NCI-H82 (cell line): ENCODE data around the gene FNBP1L.

Source experiments
- DNase-seq: peaks from one replicate; lab custom pipeline; 2025; lab: John Stamatoyannopoulos, UW

The FNBP1L gene

DNA sequence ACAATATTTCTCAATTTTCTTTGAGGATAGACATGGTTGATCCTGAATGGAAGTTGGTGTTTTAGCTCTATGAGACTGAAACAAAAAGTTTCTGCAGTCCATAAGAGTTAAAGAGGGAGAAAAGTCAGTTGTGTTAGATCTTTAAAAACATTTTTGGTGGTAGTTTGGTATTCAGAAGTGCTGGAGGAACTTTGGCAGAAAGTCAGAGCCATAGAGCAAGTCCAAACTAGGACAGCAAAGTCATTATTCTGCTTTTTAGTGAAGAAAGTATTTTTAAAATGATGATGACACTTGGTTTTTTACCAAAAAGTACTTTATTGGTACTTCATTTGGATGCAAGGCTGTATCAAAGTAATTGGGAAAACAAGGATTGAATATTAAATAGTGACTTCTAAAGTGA, 41.8 kb downstream of the FNBP1L start:
- DNase-seq = no peak

DNA sequence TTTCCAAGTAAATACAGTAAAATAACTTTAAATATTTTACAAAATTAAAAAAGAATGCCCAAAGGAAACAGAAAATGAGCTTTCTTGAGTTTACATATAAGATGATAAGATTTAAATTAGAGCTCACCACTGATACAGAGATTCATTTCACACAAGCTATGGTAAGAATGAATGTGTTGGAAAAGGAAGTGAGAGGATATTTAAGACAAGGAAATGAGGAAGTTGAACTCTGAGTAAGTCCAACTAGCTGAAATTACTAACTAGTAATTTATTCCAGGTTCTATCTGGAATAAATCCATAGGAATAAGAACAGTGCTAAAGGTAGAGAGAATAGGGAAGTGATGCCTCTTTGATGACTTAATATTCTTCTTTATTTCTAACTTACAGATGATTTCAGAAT, 42.4 kb downstream of the FNBP1L start:
- DNase-seq = no peak

DNA sequence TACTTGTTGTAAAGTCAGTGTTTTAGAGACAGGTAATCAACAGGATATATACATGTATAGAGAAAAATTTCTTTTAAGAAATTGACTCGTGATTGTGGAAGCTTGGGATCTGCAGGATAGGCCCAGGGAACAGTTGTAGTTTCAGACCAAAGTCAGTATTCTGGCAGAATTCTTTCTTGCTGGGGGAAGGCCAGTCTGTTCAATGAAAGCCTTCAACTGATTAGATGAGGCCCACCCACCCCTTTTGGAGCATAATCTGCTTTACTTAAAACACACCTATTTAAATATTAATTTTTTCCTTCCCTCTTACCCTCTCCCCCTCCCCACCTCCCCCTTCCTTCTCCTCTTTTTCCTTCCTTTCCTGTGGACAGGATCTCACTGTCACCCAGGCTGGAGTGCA, 48.0 kb downstream of the FNBP1L start:
- DNase-seq = no peak

DNA sequence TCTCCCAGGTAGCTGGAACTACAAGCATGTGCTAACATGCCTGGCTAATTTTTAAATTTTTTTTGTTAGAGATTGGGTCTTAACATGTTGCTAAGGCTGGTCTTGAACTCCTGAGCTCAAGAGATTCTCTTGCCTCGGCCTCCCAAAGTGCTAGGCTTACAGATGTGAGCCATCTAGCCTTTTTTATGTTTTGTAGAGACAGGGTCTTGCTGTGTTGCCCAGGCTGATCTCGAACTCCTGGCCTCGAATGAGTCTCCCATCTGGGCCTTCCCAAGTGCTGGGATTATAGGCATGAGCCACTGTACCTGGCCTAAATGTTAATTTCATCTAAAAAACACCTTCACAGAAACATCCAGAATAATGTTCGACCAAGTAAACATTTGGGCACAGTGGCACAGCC, 48.6 kb downstream of the FNBP1L start:
- DNase-seq = no peak

DNA sequence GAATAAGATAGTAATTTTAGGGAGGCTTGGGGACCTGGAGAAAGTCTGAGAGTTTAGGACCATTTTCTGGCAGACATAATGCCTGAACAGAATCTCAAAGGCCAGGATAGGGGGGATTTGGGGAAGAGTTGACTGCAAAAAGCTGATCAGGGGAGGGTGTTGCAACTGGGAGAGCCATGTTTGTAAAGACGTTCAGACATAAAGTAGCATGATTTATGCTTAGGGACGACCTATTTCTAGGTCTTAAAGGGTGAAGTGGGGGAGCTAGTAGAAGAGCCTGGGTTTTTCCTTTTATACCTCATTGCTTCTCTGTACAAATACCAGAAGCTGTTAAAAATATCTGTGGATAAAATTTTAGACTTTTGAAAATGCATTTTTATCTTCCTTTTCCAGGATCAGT, 51.2 kb downstream of the FNBP1L start:
- DNase-seq = no peak

DNA sequence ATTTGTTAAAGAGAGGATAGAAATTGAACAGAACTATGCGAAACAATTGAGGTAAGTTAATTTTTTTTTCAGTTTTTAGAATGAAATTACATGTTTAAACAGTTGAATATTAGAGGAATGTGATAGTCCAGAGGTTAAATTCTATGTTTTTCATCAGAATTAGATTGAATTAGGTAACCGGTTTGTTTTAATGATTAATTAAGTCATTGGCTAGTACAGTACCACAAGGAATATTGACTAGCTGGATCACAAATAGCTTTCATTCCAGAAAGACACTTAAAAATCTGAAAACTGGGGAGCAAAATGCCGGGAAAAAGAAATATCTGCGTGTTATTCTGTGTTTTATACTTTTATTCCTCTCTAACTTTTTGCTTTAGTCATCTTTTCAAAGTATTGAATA, 51.6 kb downstream of the FNBP1L start:
- no peak for DNase-seq

DNA sequence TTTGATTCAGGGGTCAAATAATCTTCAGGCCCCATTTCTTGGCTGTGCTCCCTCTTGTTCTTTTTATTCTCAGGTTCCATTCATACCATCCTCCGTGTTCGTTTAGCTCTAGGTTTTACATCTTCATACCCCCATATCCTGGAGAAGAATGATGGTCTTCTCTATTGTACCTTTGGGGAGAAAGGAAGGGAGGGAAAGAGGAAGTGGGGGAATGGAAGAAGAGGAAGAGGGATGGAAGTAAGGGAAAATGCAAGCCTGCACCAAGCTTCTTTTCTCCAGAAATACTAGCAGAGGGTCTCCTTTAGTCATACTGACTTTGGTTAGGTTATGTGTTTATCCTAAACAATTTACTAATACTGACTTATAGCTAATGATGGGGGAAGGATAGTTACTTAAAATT, 52.4 kb downstream of the FNBP1L start:
- DNase-seq = no peak

DNA sequence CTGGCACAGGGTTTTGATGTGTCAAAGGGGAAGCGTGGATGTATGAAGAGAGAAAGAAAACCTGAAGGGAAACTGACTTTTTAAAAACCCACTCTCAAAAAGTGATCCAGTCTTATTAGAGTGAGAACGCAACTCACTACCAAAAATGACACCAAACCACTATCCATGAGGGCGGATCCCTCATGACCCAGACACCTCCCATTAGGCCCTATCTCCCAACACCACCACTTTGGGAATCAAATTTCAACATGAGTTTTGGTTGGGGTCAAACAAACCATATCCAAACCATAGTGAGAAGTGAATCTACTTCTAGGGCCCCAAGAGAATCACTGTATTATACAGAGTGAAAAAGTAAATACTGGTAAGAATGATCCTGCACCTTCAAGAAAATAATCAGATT, 53.5 kb downstream of the FNBP1L start:
- DNase-seq = no peak

DNA sequence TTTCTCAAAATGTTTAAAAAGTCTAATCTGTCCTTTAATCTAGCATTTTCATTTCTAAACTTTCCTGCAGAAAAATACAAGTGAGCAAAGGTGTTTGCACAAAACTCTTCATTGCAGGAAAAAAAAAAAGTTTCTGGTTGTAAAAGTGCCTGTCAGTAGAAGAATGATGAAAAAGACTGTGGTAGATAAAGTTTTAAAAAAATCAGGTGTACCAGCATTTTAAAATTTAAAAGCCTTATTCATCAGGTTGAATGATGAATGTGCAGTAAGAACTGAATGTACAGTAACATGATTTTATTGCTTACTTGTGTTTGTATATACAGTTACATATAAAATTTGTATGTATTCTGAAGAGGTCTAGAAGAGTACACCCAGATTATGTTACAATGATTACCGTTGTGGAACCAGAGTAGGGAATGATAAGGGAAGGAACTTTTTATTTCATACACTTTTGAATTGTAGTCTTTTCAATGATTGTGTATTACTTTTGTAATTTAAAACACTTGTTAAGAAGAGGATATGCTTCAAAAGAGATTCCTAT, 54.0 kb downstream of the FNBP1L start:
- no peak for DNase-seq

DNA sequence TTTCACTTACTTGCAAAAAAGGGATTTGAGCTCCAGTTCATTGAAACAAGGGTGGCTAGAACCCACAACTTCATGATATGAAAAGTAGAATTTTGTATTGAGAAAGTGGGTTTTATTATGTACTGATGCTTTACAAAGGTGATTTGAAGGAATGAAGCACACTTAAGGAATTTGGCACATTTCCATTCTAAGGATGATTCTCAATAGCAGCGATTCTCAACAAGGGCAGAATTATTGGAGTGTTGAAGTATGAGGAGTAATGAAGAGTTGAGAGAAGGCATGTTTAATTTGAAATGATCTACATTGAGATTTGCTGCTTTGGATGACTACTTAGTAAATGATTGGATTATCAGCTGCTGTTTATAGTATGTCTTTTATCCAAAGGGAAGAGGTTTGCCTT, 54.7 kb downstream of the FNBP1L start:
- DNase-seq = peak; percentile 6

DNA sequence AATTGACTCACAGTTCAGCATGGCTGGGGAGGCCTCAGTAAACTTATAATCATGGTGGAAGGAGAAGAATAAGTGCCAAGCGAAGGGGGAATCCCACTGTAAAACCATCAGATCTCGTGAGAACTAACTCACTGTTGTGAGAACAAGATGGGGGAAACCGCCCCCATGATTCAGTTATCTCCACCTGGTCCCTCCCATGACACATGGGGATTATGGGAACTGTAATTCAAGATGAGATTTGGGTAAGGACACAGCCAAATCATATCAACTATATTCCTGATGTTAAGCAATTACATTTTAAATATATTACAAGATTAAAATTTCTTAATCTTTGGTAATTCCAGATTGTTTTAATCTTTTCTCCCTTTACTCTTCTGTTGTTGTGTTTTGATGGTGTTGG, 55.2 kb downstream of the FNBP1L start:
- DNase-seq = peak; percentile 16

DNA sequence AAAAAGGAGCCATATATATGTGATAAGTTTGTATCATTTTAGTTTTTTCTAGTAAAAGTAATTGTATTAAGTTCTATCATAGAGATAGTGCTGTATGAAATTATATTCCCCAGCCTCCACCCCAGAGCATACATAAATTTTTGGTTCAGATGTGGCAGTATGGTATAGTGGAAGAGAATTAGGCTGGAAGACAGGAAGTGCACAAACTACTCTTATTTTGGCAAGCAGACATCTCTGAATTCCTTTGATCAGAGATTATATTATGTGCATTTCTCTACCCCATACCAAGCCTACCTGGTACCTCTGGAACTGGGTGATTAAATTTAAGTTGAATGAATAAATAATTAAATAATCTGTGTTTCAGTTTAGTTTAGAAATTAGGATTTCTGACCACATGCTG, 55.9 kb downstream of the FNBP1L start:
- no peak for DNase-seq

DNA sequence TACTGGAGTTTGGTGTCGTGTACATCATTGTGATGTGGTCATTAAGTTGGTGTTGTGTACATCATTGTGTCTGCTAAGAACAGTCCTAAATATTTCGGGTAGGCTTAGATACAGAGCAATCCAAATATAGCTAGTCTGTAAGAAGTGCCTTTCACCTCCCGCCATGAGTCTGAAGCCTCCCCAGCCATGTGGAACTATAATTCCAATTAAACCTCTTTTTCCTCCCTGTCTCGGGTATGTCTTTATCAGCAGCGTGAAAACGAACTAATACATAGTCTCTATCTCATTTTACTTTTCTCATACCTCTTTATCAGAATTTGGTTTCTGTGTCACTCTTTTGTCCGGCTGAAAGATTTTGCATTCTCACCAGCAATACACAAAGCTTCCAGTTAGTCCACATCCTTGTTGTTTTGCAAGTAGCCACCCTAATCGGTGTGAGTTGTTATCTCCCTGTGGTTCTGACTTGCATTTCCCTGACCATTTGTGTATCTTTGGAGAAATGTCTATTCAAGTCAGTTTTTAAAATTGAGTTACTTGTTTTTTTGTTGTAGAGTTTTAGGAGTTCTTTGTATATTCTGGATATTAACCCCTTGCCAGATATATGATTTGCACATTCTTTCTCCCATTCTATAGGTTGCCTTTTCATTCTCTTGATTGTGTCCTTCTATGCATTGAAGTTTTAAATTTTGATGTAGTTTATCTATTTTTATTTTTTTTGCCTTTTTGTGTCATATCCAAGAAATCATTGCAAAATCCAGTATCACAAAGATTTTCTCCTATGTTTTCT, 56.5 kb downstream of the FNBP1L start:
- DNase-seq = no peak

DNA sequence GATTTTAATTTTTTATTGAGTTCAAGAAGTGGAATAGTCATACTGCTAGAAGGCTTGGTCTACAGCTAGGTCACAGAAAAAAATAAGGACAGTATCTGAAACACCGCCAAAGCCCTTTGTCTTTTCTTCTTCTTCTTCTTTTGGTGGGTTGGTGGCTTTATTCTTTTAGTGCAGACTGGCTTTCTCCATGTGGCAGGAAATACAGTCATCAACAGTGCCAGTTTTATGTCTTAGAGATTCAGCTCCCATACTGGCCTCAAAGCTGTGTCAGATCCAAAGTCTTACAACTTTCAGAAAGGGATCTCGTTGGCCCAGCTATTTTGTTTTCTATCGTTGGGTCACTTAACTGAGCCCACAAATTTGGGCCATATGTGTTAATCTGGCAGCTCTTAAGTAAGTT, 58.2 kb downstream of the FNBP1L start:
- DNase-seq = no peak

DNA sequence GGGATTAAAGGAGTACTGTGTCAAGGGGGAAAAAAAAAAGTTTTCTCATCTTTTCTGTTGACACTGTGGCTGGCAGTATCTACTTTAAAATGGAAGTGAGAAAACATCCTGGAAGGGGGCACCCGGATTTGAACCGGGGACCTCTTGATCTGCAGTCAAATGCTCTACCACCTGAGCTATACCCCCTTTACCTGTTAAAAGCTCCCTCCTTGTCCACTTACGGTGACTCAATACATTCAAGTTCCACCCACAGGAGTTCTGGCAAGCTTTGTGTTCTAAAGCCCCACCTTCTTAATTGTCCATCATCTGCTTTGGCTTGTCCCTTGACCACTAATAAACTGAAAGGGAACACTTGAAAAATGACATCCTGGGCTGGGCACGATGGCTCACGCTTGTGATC, 68.2 kb downstream of the FNBP1L start:
- peak; percentile 23 for DNase-seq

DNA sequence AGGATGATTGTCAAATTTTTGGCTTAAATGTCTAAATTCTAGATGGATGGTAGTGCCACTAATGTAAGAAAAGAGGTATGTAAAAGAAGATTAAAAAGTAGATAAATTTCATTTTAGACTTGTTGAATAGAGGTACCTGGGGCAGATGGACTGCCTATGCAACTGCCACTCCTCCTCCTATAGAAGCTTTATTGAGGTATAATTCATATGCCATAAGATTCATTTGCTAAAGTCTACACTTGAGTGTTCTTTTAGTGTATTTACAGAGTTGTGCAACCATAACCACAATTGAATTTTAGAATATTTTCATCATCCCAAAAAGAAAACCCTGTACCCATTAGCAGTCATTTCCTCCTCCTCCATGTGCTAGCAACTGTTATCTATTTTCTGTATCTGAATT, 70.6 kb downstream of the FNBP1L start:
- no peak for DNase-seq

DNA sequence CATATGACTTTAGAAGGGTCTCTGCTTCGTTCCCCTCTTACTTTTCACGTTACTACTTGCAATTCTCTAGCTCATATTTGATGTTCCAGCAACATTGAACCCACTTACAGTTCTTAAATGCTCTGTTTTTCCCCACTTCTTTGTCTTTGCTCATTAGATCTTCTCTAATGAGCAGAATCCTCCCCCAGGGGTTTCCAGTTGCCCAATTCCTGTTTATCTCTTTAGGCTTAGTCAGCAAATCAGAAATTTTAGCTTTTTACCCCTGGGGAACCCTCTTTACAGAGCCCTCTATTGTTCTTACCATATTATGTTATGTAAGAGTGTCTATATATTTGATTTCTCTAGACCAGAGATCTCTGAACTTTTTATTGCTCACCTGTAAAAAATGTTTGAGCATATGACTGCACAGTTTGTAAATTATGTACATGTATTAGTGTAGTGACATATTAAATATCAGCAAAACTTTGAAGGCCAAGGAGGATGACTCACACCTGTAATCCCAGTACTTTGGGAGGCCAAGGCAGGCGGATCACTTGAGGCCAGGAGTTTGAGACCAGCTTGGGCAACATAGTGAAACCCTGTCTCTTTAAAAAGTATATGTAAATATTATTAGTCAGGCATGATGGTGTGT, 71.4 kb downstream of the FNBP1L start:
- no peak for DNase-seq

DNA sequence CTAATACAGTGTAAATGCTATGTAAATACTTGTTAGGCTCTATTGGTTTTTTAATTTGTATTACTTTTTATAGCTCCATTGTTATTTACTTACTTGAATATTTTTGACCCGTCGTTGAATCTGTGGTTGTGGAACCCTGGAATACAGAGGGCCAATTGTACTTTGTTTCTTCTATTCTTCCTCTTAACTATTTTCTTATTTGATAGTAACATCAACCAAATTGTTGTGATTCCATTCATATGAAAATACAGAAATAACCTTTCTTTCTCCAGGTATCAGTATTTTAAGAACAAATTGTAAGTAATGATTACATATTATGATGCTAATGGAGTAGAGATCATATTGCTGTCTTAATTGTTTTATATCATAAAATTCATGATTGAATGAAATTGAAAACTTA, 73.7 kb downstream of the FNBP1L start:
- DNase-seq = no peak

DNA sequence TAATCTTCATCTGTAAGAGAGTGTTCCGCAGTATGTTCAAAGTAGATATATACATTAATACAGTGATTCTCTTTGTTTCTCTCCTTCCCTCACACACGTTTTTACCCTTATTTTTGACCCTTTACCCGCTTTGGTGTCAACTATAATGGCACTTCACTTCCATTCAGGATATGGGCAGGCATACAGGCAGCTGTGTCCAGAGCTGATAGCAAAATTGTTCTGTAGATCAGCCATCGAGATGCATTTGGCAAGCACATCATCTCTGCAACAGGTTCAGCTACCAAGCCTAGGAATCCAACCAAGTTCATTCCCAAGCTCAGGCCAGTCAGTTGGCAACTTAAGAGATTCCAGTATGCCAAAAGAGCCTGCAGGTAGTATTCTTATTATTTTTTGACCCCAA, 74.8 kb downstream of the FNBP1L start:
- no peak for DNase-seq

DNA sequence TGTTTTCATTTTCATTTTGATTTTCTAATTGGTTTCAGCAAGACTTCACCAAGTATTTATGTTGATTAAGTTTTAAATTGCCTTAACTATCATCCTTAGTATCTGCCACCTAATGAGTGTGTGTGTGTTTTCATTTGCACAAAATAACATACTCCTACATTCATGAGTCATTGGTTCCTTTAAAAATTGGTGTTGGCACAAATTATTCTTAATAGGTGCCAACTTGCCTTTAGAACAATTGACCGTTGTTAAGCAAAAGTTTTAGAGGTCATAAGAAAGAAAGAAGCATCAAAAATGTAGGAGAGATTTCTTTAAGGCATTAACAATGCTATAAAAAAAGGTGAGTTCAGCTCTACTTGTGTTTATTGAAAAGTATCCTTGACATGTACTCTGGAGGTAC, 77.5 kb downstream of the FNBP1L start:
- DNase-seq = no peak

DNA sequence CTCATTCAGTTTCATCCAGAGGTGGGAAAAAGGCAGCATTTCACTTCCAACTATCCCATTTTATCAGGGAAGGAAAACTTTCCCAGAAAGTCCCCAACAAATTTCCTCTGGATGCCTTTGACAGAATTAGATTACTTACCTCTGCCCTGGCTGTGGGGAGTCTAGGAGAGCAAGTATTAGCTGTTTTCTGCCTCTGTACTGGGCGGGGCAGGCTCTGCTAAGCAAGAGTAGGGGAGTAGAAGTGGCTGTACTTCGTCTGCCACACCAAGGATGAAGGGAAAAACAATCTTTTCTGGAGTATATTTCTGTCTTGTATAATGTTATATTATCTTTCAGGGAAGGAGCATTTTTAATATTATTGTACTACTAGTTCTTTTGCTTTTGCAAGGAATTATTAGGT, 78.5 kb downstream of the FNBP1L start:
- no peak for DNase-seq

DNA sequence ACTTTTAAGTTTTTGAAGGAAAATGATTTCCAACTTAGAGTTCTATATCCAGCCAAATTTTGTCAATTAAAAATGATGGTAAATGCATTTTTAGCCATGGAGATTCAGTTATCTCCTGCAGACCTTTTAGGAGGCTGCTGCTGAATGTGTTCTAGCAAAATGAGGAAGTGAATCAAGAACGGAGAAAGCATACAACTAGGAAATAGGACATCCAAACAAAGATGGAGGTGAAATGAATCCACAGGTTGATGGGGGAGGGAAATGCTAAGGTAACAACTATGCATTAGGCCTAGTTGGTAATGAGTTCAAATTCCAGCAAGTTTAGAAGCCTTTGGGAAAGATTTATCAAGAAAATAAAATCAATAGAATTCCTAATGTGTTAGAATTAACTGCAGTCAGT, 80.5 kb downstream of the FNBP1L start:
- no peak for DNase-seq

DNA sequence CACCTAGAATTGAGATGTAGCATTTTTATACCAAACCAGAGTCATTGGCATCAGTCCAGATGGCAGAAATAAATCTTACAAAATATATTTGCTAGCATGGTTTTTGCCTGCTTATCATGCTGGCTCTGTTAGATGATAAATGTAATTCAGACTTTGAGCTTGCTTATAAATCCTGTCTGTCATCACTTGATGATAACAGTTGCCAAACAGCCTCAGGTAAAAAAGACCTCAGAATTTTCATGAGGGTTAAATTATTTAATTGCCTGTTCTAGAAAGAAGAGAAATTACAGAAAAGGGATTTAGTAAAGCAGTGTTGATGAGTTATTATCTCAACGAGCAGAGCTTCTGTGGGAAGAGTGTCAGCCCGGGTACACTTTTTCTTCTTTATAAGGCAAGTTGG, 83.3 kb downstream of the FNBP1L start:
- DNase-seq = no peak
